ENCODE measurements around the gene CHST11.

- no peak for TF ChIP-seq POLR2A (IDR thresholded peaks at IDR 0.05; ENCODE audit: low read length)
- no peak for TF ChIP-seq GATA1 (IDR thresholded peaks at IDR 0.05; ENCODE audit: low read depth, low read length)
These were observed 344.7 kb downstream of the CHST11 start for GRCh38 chr12:104801427-104801826.
